Measurements from ENCODE around the gene CYTH3. TPM values are rescaled to one million over a fixed set of nuclear protein-coding genes. Genes with fewer than 3 reads are reported as not detected.

CYTH3 gene
- total and polyA plus RNA-seq, 10 donors = 2.5 to 28.1 (median 17.5) TPM

- no peak overlapping the region for H3K27ac ChIP-seq
- no peak for DNase-seq
Observed at GRCh38 chr7:6316226-6316625, 43.8 kb upstream of the CYTH3 start.

GRCh38 chr7:6315746-6316145 is 43.3 kb upstream of the CYTH3 start:
- no peaks in the 10 kb centered on the region for H3K36me3 ChIP-seq
- no peak for TF ChIP-seq POLR2AphosphoS5 (IDR thresholded peaks at IDR 0.05)
- TF ChIP-seq CTCF (IDR thresholded peaks at IDR 0.05 in 8 of 11, conservative IDR thresholded peaks at IDR 0.05 in 3 of 11) = no peak
- 76 to 86% (median 82%) methylated on average over 8 of the region's 8 CpGs for WGBS, 5 donors
- no peaks in the 10 kb centered on the region for H3K9me3 ChIP-seq
- intact Hi-C loops (cut with DNase I; ENCODE audit: low total_unique reads) = no loop called here
- H3K27ac ChIP-seq = no peak overlapping the region
- H3K27me3 ChIP-seq (replicated peaks in 1 of 7) = no peaks in the 10 kb centered on the region
- no peak for DNase-seq
- no peak overlapping the region for H3K4me3 ChIP-seq
- H3K4me1 ChIP-seq = peaks cover 0 to 16% (median 13%) of the 10 kb centered on the region in 6 donors

More at GRCh38 chr7:6316226-6316625, 43.8 kb upstream of the CYTH3 start:
- H3K9me3 ChIP-seq = no peaks in the 10 kb centered on the region
- no peaks in the 10 kb centered on the region for H3K36me3 ChIP-seq
- no peak for TF ChIP-seq POLR2AphosphoS5 (IDR thresholded peaks at IDR 0.05)
- no peak for TF ChIP-seq CTCF (IDR thresholded peaks at IDR 0.05 in 8 of 11, conservative IDR thresholded peaks at IDR 0.05 in 3 of 11)
- no peak for TF ChIP-seq POLR2A (IDR thresholded peaks at IDR 0.05)
- peaks cover 0 to 16% (median 13%) of the 10 kb centered on the region in 6 donors for H3K4me1 ChIP-seq
- H3K27me3 ChIP-seq (replicated peaks in 1 of 7) = no peaks in the 10 kb centered on the region
- no peak overlapping the region for H3K4me3 ChIP-seq
- intact Hi-C loops (cut with DNase I; ENCODE audit: low total_unique reads) = no loop called here
- WGBS, 5 donors = 85 to 93% (median 90%) methylated on average over 6 of the region's 6 CpGs

- WGBS, 5 donors = 82 to 96% (median 92%) methylated on average over 10 of the region's 10 CpGs
- DNase-seq = no peak
- no peaks in the 10 kb centered on the region for H3K9me3 ChIP-seq
Observed at GRCh38 chr7:6310271-6310993, 38.0 kb upstream of the CYTH3 start.

More at GRCh38 chr7:6310271-6310993, 38.0 kb upstream of the CYTH3 start:
- H3K4me3 ChIP-seq = no peak overlapping the region
- no peaks in the 10 kb centered on the region for H3K4me1 ChIP-seq
- H3K27ac ChIP-seq = no peak overlapping the region
- no peaks in the 10 kb centered on the region for H3K27me3 ChIP-seq (replicated peaks in 1 of 7)
- no peaks in the 10 kb centered on the region for H3K36me3 ChIP-seq
- intact Hi-C loops (cut with DNase I; ENCODE audit: low total_unique reads) = no loop called here
- TF ChIP-seq CTCF (IDR thresholded peaks at IDR 0.05 in 8 of 11, conservative IDR thresholded peaks at IDR 0.05 in 3 of 11) = no peak
- TF ChIP-seq POLR2AphosphoS5 (IDR thresholded peaks at IDR 0.05) = no peak
- TF ChIP-seq POLR2A (IDR thresholded peaks at IDR 0.05) = no peak

Data from spleen (tissue), 11 donors.